ENCODE results near the gene PPP4C.

DNA sequence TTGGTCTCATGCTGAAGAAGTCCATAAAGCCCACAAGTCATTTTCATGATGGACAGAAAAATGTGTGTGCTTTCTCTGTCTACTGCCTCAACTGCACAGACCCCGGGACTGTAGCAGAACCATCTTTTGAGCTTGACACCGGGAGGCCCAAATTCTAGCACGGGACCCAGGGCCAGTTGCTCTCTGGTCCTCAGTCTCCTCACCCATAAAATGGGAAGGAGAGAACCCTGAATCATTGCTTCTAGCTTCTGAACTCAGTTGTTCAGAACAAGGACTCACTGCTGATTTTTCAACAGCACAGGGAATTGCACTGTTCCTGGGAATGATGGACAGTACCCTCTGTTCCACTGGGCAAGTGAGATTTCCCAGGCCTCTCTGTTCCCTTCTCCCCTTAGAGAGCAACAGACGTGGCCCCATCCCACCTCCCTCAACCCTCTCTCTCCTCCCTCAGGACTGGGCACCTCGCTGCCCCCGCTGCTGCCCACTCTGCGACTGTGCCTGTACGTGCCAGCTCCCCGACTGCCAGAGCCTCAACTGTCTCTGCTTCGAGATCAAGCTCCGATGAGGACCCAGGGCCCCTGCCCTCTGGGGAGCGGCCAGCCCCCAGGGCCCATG is 12.4 kb upstream of the PPP4C start:
- TF ChIP-seq, protein P1, sequence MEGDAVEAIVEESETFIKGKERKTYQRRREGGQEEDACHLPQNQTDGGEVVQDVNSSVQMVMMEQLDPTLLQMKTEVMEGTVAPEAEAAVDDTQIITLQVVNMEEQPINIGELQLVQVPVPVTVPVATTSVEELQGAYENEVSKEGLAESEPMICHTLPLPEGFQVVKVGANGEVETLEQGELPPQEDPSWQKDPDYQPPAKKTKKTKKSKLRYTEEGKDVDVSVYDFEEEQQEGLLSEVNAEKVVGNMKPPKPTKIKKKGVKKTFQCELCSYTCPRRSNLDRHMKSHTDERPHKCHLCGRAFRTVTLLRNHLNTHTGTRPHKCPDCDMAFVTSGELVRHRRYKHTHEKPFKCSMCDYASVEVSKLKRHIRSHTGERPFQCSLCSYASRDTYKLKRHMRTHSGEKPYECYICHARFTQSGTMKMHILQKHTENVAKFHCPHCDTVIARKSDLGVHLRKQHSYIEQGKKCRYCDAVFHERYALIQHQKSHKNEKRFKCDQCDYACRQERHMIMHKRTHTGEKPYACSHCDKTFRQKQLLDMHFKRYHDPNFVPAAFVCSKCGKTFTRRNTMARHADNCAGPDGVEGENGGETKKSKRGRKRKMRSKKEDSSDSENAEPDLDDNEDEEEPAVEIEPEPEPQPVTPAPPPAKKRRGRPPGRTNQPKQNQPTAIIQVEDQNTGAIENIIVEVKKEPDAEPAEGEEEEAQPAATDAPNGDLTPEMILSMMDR (IDR thresholded peaks at IDR 0.05; ENCODE audit: low read depth, low read length, poor library complexity, severe bottlenecking): no peak
- TF ChIP-seq EZH2phosphoT487 (IDR thresholded peaks at IDR 0.05; ENCODE audit: borderline replicate concordance, low read length): no peak

All from DOHH2 (cell line).